ENCODE measurements around the gene HOXD11.

Gene HOXD11

DNA sequence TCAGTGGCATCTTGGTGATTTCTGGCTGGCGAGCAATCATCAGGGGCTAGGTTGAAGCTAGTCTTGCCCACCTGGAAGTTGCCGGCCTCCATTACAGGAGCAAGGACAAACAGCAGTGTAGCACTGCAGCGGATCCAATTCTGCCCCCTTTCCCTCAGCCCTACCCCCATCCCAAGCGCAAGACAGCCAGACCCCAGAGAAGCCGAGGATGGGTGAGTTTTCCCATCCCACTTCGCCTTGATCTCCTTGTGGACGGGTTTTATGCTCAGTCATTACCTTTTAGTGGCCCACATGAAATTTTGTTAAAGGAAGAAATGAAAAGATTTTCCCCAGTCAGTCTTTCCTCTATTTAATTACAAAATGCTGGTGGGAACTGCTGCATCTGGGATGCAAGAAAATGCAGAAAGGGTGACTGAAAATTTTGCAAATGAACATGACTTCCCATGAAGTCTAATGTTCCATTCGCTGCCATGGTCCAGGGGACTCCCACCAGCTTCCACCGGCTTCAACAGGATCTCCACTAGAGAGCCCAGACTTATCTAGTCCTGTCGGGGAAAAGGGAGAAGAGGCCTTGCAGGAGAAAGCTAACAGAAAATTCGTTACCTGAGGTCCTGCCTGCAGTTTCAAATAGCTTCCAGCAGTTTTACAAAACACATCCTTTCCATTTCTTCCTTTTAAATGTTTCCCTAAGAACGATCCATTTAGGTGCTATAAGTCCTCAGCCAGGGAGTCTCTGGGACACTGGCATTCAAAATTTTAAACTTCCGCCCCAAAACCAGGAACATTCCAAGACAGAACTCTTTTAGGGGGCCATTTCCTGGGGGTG, 13.5 kb downstream of the HOXD11 start:
- DNase-seq (ENCODE audit: low read depth in 2 of 2) = no peak

DNA sequence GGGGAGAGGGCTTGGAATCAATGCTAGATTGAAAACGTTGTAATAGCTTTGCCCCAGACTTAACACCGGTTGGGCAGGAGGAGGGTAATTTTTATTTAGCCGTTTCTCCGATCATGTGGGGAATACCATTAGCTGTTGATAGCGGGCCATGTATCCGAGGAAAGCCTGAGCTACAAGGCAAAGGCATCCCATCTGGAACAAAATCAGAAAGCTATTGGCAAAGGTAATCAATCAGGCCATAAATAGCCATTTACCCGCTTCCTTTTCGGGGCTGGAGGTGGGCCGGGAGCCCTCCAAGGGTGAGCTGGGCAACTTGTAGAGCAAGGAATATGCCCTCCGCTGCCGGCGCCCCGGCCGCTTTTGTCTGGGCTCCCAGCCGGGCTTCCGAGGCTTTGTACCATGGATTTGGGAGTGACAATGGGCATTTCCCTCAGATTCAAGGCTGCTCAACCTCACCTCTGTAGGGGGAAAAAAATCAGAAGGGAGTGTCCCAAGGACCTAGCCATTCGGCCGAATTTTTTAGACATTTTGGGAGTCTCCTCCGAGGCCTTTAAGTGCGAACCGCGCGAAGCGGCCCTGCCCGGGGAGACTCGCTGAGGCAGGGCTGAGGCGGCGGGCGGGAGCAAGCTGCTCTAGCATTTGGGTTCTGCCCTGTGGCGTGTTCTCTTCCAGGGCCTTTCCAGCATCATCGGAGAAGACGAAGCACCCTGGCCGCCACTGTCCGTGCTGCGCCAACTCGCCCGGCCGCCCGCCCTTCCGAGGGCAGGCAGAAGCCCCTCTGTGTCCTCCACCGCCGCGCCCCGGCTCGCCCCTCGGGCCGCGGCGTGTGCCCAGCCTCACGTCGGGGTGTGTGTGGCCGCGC, 14.3 kb downstream of the HOXD11 start:
- DNase-seq (ENCODE audit: low read depth in 2 of 2) = no peak

DNA sequence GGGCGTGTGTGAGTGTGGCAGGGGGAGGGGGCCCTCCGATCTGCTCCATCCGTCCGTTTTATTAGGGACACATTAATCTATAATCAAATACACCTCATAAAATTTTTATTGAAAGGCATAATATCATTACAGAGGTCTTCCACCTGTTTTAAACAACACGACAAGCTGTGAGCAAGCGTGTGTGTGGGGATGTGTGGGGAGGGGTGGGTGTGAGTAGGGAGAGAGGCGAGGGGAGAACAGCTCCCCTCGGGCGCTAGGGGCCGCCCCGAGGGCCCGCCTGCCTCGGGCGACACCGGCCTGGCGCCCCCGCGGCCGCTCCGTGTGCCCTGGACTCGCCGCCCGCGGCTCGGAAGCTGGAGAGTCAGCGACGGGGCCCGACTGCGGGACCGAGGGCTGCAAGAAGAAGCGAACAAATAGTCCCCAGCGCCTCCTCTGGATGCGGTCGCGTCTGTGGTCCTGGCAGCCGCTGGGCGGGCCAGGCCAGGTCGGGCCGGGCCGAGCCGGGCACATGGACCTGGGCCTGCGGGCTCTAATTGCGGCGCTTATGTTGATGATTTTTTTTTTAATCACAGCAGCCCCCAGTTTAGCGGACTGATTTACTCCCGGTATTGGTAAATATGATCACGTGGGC, 15.1 kb downstream of the HOXD11 start:
- no peak for DNase-seq (ENCODE audit: low read depth in 2 of 2)

DNA sequence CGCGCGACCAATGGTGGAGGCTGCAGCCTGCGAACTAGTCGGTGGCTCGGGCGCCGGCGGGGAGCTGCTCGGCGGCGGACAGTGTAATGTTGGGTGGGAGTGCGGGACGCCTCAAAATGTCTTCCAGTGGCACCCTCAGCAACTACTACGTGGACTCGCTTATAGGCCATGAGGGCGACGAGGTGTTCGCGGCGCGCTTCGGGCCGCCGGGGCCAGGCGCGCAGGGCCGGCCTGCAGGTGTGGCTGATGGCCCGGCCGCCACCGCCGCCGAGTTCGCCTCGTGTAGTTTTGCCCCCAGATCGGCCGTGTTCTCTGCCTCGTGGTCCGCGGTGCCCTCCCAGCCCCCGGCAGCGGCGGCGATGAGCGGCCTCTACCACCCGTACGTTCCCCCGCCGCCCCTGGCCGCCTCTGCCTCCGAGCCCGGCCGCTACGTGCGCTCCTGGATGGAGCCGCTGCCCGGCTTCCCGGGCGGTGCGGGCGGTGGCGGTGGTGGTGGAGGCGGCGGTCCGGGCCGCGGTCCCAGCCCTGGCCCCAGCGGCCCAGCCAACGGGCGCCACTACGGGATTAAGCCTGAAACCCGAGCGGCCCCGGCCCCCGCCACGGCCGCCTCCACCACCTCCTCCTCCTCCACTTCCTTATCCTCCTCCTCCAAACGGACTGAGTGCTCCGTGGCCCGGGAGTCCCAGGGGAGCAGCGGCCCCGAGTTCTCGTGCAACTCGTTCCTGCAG, 15.8 kb downstream of the HOXD11 start, which contains the start of gene HOXD9:
HOXD9 (plus strand) TSS at position 37 of the 728 bp plus-strand sequence; CDS start at position 87, 50 bp downstream.
- DNase-seq (ENCODE audit: low read depth in 2 of 2) = no peak

DNA sequence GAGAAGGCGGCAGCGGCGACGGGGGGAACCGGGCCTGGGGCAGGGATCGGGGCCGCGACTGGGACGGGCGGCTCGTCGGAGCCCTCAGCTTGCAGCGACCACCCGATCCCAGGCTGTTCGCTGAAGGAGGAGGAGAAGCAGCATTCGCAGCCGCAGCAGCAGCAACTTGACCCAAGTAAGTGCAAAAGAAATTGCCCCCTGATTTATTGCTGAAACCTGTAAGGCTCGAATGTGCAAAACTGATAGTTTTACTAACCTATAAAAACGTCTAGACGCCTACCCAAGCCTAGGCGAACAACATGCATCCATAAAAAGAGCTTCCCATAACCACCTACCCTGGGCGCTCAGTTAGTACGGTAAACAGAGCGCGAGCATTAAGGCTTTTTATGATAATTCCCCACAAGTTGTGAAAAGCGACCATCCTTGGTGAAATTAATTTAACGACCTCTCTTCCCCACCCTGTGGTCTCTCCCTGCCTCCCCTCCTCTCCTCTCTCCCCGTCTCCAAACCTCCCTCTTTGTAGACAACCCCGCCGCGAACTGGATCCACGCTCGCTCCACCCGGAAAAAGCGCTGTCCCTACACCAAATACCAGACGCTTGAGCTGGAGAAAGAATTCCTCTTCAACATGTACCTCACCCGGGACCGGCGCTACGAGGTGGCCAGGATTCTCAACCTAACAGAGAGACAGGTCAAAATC, 16.5 kb downstream of the HOXD11 start:
- DNase-seq (ENCODE audit: low read depth in 2 of 2) = no peak

DNA sequence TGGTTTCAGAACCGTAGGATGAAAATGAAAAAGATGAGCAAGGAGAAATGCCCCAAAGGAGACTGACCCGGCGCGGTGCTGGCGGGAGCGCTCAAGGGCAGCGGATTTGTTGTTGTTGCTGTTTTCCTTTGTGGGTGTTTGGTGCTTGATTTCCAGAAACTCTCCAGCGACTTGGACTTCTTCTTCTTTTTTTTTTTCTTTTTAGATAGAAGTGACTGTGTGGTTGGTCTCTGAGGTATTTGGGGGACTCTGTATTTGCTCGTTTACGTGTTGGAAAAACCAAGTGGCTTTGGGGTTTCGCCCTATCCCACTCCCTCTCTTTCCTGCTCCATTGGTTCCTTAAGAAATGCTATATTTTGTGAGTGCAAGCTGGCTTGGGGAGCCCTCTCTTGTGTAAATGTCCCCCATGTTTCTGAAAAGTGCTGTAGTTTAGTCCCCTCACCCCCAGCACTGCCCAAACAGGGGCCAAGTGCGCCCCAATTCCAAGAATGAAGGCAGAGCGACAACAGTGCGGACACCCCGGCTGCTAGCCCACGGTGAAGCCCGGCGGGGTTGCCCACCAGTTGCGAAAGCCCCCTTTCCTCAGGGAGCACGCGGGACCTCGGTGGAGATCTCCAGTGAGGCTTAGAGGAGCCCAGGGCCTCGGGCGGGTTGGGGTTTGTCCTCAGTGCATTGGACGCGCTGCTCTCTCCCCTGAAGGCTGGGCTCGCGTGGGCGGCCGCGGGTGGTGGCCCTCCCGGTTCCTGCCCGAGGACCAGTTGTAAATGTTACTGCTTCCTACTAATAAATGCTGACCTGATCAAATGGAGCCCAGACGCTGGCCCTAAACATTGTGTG, 17.2 kb downstream of the HOXD11 start:
- DNase-seq (ENCODE audit: low read depth in 2 of 2) = no peak

DNA sequence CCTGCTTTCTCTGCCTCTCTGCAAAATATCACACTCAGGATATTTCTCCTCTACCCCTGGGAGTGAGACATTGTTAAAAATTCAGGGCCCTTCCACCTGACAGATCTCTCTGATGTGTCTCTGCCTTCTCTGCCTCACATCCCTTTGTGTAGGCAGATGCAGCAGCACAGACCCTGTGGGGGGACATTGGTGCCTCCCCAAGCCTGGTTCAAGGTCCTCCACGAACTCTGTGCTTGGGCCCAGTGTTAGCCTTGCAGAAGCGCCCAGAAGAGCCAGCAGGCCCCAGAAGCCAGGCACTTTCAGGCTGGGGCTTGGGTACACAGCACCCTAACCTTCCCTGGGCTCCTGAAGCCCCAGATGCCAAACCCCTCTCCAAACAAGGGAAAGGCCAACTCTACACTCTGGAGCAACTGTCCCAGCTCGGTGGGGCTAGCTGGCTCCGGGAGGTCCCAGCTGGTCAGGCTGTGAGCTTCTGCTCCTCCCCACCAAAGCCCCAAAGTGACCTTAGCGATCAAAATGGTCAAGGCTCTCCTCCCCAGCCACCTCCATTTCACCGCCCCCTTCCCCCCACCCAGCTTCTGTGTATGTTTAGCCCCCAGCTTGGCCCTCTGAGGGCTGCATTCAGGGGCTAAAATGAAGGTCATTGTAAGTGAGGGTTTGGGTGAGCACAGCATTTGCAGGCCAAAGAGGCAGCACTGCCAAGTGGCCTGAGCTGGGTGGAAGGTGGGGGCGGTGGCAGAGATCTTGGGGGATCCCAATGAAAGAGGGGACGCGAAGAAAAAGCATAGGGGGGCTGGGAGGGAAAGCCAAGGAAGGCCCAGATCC, 18.1 kb downstream of the HOXD11 start:
- DNase-seq (ENCODE audit: low read depth in 2 of 2) = no peak

DNA sequence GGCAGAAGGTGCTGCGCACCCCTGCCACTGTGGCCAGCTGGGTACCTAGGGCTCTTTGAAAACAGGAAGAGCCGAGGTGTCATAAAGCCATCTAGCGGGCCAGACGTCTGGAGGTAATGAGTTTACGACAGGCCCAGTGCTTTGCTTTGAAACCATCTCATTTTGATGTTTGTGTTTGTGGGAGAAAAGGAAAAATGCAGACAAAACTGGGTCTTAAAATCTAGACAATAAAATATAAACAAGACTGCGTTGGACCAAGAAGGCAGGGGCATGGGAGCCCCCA, 18.6 kb downstream of the HOXD11 start:
- DNase-seq (ENCODE audit: low read depth in 2 of 2) = no peak

DNA sequence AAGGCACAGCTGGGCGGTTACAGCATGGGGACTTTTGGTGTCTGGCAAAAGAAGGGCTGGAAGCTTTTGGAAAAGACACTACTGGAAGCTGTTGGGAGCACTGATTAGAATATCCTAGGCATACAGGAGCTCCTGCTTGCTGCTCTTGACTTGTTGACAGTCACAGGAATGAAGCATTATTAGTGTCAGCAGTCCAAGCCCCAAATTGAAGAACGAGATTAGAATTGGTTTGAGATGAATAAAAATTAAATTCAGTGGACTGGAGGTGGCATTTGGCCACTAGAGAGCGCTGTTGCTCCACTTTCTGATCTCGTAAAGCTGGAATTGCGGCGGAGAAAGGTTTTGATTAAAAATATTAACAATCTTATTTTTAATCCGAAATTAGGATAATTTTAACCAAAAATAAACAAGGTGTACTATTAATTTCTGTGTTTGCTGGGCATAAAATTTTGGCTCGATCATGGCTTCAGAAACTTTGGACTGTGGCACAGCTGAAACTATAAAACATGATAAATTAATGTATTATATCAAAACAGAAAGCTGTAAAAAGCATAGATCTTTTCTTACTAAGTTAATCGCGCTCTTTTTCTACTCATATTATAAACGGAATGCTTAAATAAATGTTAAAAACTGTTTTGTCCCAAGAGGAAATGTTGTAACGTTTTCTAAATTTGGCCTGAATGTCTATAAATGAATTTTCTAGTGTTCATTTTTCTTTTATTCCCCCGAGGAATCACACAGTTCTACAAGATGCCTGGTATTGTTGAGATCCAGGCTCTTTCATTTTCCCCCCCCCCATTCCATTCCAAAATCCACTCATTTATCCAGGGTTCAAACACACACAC, 20.1 kb downstream of the HOXD11 start:
- DNase-seq (ENCODE audit: low read depth in 2 of 2) = peak; percentile 66 to 73

DNA sequence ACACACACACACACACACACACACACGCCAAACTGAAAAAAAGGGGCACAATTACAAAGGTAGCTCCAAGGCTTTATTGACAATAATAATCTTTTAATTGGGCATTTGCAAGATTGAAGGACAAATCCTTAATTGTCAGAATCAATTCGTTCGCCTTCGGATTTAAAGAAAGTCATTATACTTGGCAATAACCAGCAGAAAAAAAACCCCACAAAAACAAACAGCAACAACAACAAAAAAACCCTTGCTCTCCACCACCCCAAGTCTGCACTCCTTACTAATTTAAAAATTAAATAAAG, 20.6 kb downstream of the HOXD11 start:
- DNase-seq (ENCODE audit: low read depth in 2 of 2) = no peak

DNA sequence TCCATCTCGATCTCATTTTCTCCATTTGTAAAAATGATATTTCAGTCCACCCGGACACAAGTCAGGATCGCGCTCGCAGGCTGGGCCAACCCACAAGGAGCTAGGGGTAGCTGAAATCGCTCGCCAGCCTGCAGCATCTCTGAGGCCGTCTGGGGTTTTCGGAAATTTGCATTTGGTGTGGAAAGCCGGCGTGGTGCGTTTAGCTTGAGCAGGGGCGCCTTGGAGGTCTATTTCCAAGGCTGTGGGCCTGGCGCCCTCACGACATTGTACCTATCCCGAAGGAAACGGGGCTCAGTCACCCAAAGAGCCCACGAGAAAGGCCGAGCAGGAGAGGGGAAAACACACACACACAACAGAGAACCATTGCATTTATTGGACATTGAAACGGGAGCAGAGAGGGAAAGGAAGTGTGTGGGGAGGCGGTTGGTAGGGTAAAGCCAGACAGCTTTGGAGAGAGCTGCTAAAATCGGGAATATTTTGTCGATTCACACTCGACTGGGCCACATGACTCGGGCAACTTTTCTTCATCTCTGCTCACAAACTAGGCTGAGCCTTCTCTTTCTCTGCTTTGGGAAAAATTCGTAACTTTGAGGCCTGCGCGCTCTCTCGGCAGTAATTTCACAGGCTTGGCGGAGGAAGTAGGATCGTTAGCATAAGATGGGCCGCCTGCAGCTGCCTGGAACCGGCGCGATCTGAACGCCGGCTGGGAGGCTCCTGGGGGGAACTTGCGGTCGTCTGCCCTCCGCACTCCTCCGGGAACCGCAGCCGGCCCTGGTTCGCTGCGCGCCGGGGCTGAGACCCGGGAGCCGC, 21.3 kb downstream of the HOXD11 start:
- no peak for DNase-seq (ENCODE audit: low read depth in 2 of 2)

DNA sequence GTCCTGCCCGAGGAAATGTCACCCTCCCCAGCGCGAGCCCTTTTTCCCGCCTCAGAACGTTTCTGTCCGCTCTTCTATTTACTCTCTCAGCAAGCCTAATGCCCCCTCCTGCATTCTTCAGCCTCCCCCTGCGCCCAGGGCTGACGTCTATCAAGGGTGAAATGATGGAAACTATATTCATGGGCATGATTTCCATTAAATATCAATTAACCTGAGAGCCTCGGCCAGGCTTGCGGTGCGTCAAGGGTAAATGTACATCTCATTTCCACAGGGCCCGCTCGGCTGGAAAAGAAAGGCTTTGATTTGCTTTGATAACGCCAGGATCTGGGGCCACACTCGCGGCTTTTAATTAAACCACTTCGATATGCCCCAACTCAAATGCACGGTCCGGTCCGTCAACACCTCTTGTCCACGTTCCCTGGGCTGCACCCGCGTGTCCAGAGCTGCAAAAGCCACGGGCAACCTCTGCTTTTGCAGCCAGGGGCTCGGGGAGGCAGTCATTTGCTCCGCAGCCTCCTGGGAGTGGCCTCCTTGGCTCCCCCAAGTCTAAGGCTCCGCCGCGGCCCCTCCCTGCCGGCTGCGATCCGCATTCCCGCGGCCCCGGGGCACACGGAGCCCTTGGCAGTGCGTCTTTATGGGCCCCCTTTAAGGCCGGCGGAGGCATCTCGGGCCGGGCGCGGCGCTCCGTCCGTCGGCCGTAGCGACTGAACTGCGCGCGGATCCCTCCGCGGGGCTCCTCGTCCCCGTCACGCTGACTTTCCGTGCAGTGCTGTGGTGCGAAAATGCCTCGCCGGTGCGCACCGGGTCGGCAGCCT, 22.1 kb downstream of the HOXD11 start, which contains the start of gene HOXD8:
HOXD8 (plus strand) TSS at position 724 of the 815 bp plus-strand sequence. CDS start 662 bp downstream, outside the sequence.
- no peak for DNase-seq (ENCODE audit: low read depth in 2 of 2)

DNA sequence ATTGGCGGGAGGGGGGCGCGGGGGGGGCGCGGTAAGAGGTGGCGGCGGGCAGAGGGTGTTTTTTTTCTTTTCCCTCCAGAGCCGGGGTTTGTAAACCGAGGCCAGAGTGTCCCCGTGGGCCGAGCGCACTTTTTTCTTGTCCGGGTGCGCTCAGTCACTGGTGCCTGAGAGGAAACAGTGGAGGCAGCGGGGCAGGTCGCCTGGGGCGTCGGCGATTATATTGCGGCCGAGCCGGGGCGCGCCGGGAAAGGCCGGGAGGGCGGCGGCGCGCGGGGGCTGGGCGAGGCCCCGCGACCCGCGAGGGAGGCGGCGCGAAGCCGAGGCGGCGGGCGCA, 22.7 kb downstream of the HOXD11 start:
- DNase-seq (ENCODE audit: low read depth in 2 of 2) = no peak

DNA sequence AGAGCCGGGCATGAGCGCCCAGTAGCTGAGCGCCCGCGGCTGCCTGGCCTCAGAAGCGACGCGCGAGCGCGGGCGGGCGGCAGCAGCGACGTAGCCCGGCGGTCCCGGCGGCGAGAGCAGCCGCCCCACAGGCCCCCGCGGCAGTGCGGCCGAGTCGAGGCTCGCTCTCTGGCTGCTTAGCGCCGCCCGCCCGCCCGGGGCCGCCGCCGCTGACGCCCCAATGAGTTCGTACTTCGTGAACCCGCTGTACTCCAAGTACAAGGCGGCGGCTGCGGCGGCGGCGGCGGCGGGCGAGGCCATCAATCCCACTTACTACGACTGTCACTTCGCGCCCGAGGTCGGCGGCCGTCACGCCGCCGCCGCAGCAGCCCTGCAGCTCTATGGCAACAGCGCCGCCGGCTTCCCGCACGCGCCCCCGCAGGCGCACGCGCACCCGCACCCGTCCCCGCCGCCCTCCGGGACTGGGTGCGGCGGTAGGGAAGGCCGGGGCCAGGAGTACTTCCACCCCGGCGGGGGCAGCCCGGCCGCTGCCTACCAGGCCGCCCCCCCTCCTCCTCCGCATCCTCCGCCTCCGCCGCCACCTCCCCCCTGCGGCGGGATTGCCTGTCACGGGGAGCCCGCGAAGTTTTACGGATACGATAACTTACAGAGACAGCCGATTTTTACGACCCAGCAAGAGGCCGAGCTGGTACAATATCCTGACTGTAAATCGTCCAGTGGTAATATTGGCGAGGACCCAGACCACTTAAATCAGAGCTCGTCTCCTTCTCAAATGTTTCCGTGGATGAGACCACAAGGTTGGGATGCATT, 23.3 kb downstream of the HOXD11 start:
- DNase-seq (ENCODE audit: low read depth in 2 of 2) = no peak

DNA sequence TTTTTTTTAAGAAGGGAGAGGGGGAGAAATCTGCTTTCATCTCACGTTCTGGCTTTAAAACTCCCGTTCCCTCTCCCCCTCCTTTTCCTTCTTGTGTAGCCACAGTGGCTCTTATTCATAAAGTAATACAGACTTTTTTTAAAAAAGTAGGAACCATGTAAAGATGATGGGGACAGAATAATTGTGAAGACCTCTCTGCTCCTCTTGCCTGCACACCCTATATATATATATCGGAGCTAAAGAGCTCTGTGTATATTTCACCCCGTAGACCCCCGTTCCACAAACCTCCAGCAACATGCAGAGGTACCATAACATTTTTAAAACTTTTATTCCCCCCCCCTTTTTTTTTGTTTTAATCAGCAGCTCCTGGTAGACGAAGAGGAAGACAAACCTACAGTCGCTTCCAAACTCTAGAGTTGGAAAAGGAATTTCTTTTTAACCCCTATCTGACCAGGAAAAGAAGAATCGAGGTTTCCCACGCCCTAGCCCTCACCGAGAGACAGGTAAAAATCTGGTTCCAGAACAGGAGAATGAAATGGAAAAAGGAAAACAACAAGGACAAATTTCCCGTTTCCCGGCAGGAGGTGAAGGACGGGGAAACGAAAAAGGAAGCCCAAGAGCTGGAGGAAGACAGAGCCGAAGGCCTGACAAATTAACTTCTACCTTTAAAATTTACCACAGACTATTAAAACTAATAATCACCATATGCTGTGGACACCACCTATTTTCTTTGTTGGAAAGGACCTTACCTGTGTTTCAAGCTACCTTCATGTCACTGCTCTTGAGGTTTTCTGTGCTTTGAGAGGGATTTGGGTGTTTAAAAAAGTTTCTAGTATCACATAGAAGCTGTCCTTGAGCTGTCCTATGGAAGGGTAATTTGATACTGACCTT, 24.1 kb downstream of the HOXD11 start:
- DNase-seq (ENCODE audit: low read depth in 2 of 2) = no peak

All from stimulated activated CD4-positive, alpha-beta T cell treated with anti-CD3 and anti-CD28 coated beads, Interleukin-1b, Interleukin-23, amount 100 ng/mL, for 4 hours (primary cell).